AG10803 (cell line): Measurements from ENCODE around the gene SYNDIG1.

ENCODE experiments used
- DNase-seq: peaks from one replicate; pipeline ENCODE4 v3.0.0; 2010; ENCODE audit warnings: low read depth
- H3K4me3 ChIP-seq: 2 replicates; pipeline ENCODE4 v1.5.1; 2011; ENCODE audit warnings: mild to moderate bottlenecking, low read length, control low read depth
- TF ChIP-seq, protein P1 (sequence below): conservative IDR thresholded peaks from 2 replicates; pipeline ENCODE4 v1.5.1; 2011; ENCODE audit warnings: mild to moderate bottlenecking, low read length, control low read depth, inconsistent platforms

Gene SYNDIG1

DNA sequence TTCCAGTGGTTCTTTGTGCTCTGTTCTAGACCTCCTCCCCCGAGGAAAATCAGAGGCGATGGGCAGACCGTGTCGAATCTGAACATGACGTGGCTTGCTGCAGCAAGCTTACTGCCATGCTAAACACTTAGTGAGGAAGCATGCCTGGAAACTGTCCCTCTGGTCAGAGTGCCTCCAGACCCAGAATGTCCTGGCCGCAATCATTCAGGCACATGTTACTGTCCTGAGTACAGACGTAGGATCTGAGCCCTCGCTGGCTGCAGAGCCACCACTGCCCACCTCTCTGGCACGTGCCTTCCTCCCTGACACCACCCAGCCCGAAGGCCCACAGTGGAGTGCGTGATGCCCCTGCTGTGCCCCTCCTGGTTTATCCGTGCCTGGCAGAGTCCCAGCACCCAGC is 163.6 kb downstream of the SYNDIG1 start:
- H3K4me3 ChIP-seq = no peak overlapping the region
- TF ChIP-seq, protein P1, sequence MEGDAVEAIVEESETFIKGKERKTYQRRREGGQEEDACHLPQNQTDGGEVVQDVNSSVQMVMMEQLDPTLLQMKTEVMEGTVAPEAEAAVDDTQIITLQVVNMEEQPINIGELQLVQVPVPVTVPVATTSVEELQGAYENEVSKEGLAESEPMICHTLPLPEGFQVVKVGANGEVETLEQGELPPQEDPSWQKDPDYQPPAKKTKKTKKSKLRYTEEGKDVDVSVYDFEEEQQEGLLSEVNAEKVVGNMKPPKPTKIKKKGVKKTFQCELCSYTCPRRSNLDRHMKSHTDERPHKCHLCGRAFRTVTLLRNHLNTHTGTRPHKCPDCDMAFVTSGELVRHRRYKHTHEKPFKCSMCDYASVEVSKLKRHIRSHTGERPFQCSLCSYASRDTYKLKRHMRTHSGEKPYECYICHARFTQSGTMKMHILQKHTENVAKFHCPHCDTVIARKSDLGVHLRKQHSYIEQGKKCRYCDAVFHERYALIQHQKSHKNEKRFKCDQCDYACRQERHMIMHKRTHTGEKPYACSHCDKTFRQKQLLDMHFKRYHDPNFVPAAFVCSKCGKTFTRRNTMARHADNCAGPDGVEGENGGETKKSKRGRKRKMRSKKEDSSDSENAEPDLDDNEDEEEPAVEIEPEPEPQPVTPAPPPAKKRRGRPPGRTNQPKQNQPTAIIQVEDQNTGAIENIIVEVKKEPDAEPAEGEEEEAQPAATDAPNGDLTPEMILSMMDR = no peak
- DNase-seq = peak; percentile 8

- H3K4me3 ChIP-seq = no peak overlapping the region
- TF ChIP-seq, protein P1 = no peak
- no peak for DNase-seq
Measured at GRCh38 chr20:24633521-24633920, 164.1 kb downstream of the SYNDIG1 start.

DNA sequence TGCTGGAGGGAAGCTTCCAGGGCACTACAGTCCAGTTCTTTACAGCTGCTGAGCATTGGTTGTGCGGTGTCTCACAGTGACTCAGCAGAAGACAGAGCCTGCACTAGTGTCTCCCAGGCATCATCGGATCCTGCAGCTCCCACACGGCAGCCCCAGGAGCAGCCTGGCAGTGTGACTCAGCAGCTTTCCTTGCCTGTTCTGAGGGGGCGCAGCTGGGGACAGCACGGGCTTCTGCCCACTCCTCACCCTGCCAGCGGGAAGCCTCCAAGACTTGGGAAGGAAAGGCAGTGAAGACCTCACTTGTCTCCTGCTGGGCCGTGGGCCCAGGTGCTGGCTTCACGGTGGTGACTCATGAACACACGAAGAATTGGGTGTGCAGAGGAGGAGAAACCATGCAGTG is 165.4 kb downstream of the SYNDIG1 start:
- peak; percentile 92 for DNase-seq
- TF ChIP-seq, protein P1 = no peak
- H3K4me3 ChIP-seq = peak overlapping the region; percentile 4; the same call in 1 of the 2 replicates

DNA sequence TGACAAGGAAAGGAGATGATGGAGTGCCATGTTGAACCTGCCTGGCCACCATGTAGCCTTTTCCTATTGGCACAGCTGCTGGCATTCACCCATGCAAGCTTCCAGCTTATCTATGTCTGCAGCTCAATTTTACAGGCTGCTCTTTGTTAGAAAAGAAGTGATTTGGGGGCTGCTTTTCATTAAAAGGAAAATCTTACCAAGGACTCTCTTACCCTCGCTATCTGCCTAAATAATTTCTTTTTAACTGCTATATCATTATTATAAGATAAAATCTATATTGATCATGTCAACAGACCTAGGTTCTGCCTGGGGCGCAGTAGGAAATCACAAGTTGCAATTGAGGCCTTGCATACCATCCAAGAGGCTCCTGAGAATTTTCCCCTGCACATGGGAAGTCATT is 167.2 kb downstream of the SYNDIG1 start:
- no peak for DNase-seq
- no peak overlapping the region for H3K4me3 ChIP-seq
- TF ChIP-seq, protein P1 = no peak

DNA sequence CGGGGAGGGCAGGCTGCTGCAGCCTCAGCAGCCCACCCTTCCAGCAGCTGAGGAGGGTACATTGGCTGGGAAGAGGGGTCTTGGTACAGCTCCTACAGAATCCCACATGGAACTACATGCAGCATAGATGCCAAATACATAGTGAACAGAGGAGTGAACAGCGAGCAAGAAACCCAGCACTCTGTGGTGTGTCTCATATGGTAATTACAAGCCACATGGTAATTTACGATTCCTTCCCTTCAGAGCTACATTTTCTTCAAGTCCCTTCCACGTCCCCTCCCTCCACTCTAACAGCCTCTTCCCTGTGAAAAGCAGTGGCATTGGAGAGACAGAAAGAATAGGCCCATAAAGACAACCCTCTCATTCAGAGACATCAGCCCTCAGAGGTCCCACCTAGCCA is 167.7 kb downstream of the SYNDIG1 start:
- TF ChIP-seq, protein P1 = no peak
- H3K4me3 ChIP-seq = no peak overlapping the region
- DNase-seq = no peak

DNA sequence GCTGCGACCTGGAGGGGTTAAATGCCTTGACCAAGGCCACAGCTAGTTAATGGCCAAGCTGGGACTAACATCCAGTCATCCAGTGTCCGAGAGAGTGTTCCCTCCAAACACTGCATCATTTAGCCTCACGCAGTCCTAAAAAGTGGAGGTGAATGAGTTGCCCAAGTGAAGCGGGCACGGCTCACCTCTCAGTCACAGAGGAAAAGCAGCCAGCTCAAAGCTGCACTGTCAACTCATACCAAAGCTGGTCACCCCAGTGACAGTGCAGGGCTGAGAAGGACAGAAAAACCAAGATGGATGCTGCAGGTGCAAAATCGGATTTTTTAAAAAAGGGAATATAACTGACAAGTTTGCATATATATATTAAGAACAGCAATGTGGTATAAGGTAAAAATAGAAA is 168.5 kb downstream of the SYNDIG1 start:
- TF ChIP-seq, protein P1 = no peak
- no peak for DNase-seq
- H3K4me3 ChIP-seq = no peak overlapping the region

DNA sequence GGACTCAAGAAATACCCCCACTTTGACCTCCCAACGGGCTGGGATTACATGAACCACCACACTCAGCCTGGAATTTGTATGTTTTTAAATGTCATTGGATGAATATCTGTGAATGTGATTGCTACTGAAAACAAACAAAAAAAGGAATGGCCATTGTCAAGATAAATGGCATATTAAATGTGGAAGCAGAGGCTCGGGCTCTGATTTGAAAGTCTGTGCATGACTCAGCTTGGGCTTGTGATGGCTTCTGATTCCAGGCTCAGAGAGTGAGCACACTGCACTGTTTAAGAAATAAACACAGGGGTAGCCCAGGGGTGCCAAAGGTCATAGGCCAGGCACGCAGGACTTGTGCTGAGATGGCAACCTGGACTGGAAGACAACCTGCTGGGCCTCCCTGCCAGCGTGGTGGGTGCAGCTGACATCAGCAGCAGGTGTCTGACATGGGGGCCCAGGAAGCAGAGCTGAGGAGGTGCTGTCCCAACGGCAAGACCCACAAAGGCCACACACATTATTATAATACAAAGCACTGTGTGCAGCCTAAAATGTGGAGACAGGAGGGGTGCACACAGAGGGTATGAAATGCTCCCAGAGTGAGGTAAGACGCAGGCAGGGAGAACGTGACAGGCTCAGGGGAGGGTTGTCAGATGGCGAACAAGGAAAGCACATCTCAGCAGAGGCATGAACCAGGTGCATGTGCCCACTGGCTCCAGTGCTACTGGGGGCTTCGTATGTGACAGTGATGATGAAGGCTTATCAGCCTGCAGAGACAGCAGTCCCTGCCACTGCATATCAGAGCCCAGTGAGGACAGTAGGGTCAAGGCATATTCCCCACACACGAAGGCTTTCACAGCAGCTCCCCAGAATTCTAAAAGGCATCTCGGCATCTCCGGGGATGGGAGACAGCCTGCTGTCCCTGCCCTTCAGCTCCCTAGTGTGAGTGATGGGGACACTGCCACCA is 169.4 kb downstream of the SYNDIG1 start:
- H3K4me3 ChIP-seq = no peak overlapping the region
- TF ChIP-seq, protein P1 = no peak
- no peak for DNase-seq
